SK-N-SH (cell line): ENCODE data around the gene TELO2. TPM values are rescaled to one million over a fixed set of nuclear protein-coding genes. Genes with fewer than 3 reads are reported as not detected.
"Not testable (repeated sequence)": the region's sequence is repeated elsewhere in the genome, so short reads cannot be mapped to it uniquely, and the experiment has no call there.

ENCODE experiments used
- CTCF ChIA-PET: fragments of 300-600, 350-600 bp; formaldehyde crosslinking; extraction: SDS; loops from one replicate; lab custom pipeline; 2021; lab: Yijun Ruan, JAX
- POLR2A ChIA-PET: fragments of 350-600 bp; sonication (Branson Sonifier 250); formaldehyde crosslinking; extraction: SDS; loops from one replicate; lab custom pipeline; 2020; ENCODE audit warnings: antibody characterized with exemption, inconsistent platforms; lab: Yijun Ruan, JAX
- DNase-seq: peaks from one replicate; pipeline ENCODE4 v3.0.0; 2012
- H2AFZ ChIP-seq: fragments of 200-600 bp; sonication (generic); 2 replicates; pipeline ENCODE4 v1.8.1; 2016; ENCODE audit warnings: antibody characterized with exemption, mild to moderate bottlenecking, low read depth
- H3F3A ChIP-seq: fragments of 200-600 bp; sonication (generic); replicated peaks from 2 replicates; pipeline ENCODE3; 2016; ENCODE audit warnings: antibody characterized with exemption, mild to moderate bottlenecking; ENCODE audit not compliant: insufficient read depth
- H3K27ac ChIP-seq, 2 experiments: fragments of 200-500 bp in 1 of 2; fragments of 200-600 bp in 1 of 2; sonication (Bioruptor generic) in 1 of 2; sonication (generic), shearing (Covaris generic) in 1 of 2; 2 replicates each; pipeline versions ENCODE4 v1.5.1 to v1.6.1; 2014 to 2016; ENCODE audit warnings: low read depth in 2 of 2, inconsistent platforms in 1 of 2, low read length in 1 of 2, mild to moderate bottlenecking in 1 of 2, mixed read lengths in 1 of 2
- H3K27me3 ChIP-seq: fragments of 200-600 bp; sonication (generic), shearing (Covaris generic); 2 replicates; pipeline ENCODE4 v1.6.1; 2016; ENCODE audit warnings: mixed run types; ENCODE audit not compliant: insufficient read depth
- H3K36me3 ChIP-seq, 2 experiments: fragments of 200-500 bp in 1 of 2; fragments of 200-600 bp in 1 of 2; sonication (Bioruptor generic) in 1 of 2; sonication (generic) in 1 of 2; replicated peaks in 1 of 2; 2 replicates each; pipeline versions ENCODE3 to v1.5.1; 2014 to 2016; ENCODE audit warnings: low read length in 1 of 2, mild to moderate bottlenecking in 1 of 2; ENCODE audit not compliant: insufficient read depth in 2 of 2, control insufficient read depth in 1 of 2
- H3K4me1 ChIP-seq, 2 experiments: fragments of 200-500 bp in 1 of 2; fragments of 200-600 bp in 1 of 2; sonication (Bioruptor generic) in 1 of 2; sonication (generic), shearing (Covaris generic) in 1 of 2; 2 replicates each; pipeline versions ENCODE4 v1.5.1 to v1.6.1; 2014 to 2016; ENCODE audit warnings: low read depth in 1 of 2, low read length in 1 of 2, mixed run types in 1 of 2; ENCODE audit not compliant: insufficient read depth in 2 of 2, control insufficient read depth in 1 of 2
- H3K4me2 ChIP-seq: fragments of 200-600 bp; sonication (generic), shearing (Covaris generic); 2 replicates; pipeline ENCODE4 v1.6.1; 2017; ENCODE audit warnings: mixed run types
- H3K4me3 ChIP-seq, 2 experiments: fragments of 200-500 bp in 1 of 2; fragments of 200-600 bp in 1 of 2; sonication (Bioruptor generic) in 1 of 2; sonication (generic), shearing (Covaris generic) in 1 of 2; 2 replicates each; pipeline versions ENCODE4 v1.5.1 to v1.8.1; 2014 to 2016; ENCODE audit warnings: low read depth in 2 of 2, inconsistent platforms in 1 of 2, low read length in 1 of 2, mild to moderate bottlenecking in 1 of 2, mixed read lengths in 1 of 2, moderate library complexity in 1 of 2
- H3K79me2 ChIP-seq: fragments of 200-600 bp; sonication (generic); 2 replicates; pipeline ENCODE4 v1.8.1; 2017; ENCODE audit warnings: mild to moderate bottlenecking; ENCODE audit not compliant: insufficient read depth
- H3K9ac ChIP-seq: fragments of 200-600 bp; sonication (generic); 2 replicates; pipeline ENCODE4 v1.6.1; 2017; ENCODE audit warnings: mixed run types
- H3K9me2 ChIP-seq: fragments of 200-600 bp; sonication (generic); 2 replicates; pipeline ENCODE4 v1.6.1; 2017; ENCODE audit warnings: mixed run types
- H3K9me3 ChIP-seq: fragments of 200-600 bp; sonication (generic); 2 replicates; pipeline ENCODE4 v1.6.1; 2017; ENCODE audit warnings: mixed run types, mild to moderate bottlenecking, moderate library complexity
- H4K20me1 ChIP-seq: fragments of 200-600 bp; sonication (generic); 2 replicates; pipeline ENCODE4 v1.6.1; 2017; ENCODE audit warnings: mild to moderate bottlenecking, mixed run types; ENCODE audit not compliant: insufficient read depth
- CHD2 ChIP-seq: fragments of 150-350 bp; IDR thresholded peaks from 2 replicates; pipeline ENCODE4 v1.6.1; 2018; ENCODE audit warnings: low read length; ENCODE audit not compliant: partially characterized antibody
- CTCF ChIP-seq: fragments of 200-600 bp; sonication (generic); IDR thresholded peaks from 2 replicates; pipeline ENCODE4 v1.6.1; 2017; ENCODE audit warnings: antibody characterized with exemption, mild to moderate bottlenecking, moderate library complexity
- FOSL2 ChIP-seq: IDR thresholded peaks from 2 replicates; pipeline ENCODE4 v1.4.0; 2012; ENCODE audit warnings: low read depth, mild to moderate bottlenecking, moderate library complexity, borderline replicate concordance
- FOXJ3 ChIP-seq: sonication (generic); formaldehyde crosslinking; IDR thresholded peaks from 2 replicates; pipeline ENCODE4 v1.5.1; 2020; ENCODE audit warnings: mild to moderate bottlenecking, missing genetic modification reagents
- FOXM1 ChIP-seq: IDR thresholded peaks from 2 replicates; pipeline ENCODE4 v1.4.0; 2012; ENCODE audit warnings: low read depth, mild to moderate bottlenecking
- PBX3 ChIP-seq: IDR thresholded peaks from 2 replicates; pipeline ENCODE4; 2012
- RCOR1 ChIP-seq: fragments of 150-350 bp; IDR thresholded peaks from 2 replicates; pipeline ENCODE4 v1.6.1; 2017; ENCODE audit warnings: antibody characterized with exemption, low read length
- RFX5 ChIP-seq: IDR thresholded peaks from 2 replicates; pipeline ENCODE4 v1.6.1; 2012; ENCODE audit warnings: mild to moderate bottlenecking, improper control_type of control experiment, low read length
- RXRA ChIP-seq: IDR thresholded peaks from 2 replicates; pipeline ENCODE4 v1.4.0; 2012; ENCODE audit warnings: low read depth, mild to moderate bottlenecking, borderline replicate concordance
- SMC3 ChIP-seq: IDR thresholded peaks from 2 replicates; pipeline ENCODE4 v1.6.1; 2012; ENCODE audit warnings: low read depth, low read length, improper control_type of control experiment
- USF2 ChIP-seq: fragments of 150-350 bp; IDR thresholded peaks from 2 replicates; pipeline ENCODE4 v1.6.1; 2017; ENCODE audit warnings: antibody characterized with exemption, low read length, low read depth, borderline replicate concordance
- YY1 ChIP-seq: IDR thresholded peaks from 2 replicates; pipeline ENCODE4 v1.4.0; 2012; ENCODE audit warnings: low read depth, mild to moderate bottlenecking
- WGBS: methylation state at CpG from one replicate; pipeline ENCODE4 v1.1.6; 2017; ENCODE audit warnings: low lambda C conversion rate; 5-methylcytosine and 5-hydroxymethylcytosine counted together
- polyA plus RNA-seq, 3 experiments: library from polyadenylated mRNA; depleted of rRNA; stranded (reverse); fragments of >200 nt; gene quantifications; 2 replicates each; pipeline ENCODE4 v1.2.3, GENCODE V29; 2012

The TELO2 gene
- polyA plus RNA-seq, 1 of the 3 experiments (the other 2 are of a cell fraction) = 24.2 TPM

- H3K4me2 ChIP-seq, H3K9me3 ChIP-seq, H3K4me3 ChIP-seq, H4K20me1 ChIP-seq, H3K27me3 ChIP-seq, CTCF ChIA-PET, H2AFZ ChIP-seq, H3K9ac ChIP-seq, H3K36me3 ChIP-seq, H3K27ac ChIP-seq, H3F3A ChIP-seq, POLR2A ChIA-PET, DNase-seq, H3K9me2 ChIP-seq: not testable (repeated sequence)
- Histone ChIP-seq H3K79me2 (peaks cover 14% of the 10 kb centered on the region), H3K4me1 (peaks cover 1 to 11% of the 10 kb centered on the region in 2 experiments; a peak in 2 of 4 replicates)
- WGBS = 74% methylated on average over 9 of the region's 9 CpGs
These were observed 14.2 kb upstream of the TELO2 start for GRCh38 chr16:1478937-1479336.

- H3K36me3 ChIP-seq = no peaks in the 10 kb centered on the region
- peaks cover 0 to 4% of the 10 kb centered on the region in 2 experiments; a peak in 1 of 4 replicates for H3K4me1 ChIP-seq
- H3K27me3 ChIP-seq = no peaks in the 10 kb centered on the region
- CTCF ChIA-PET = interaction anchor here (1.6 kb wide), 1 partner anchor 10 kb away, joined by 3 read pairs; the partner anchor contains the start of gene TELO2
- WGBS = 72% methylated on average over 22 of the region's 28 CpGs
- H3K79me2 ChIP-seq = no peaks in the 10 kb centered on the region
- no peak overlapping the region for H2AFZ ChIP-seq
- no peaks in the 10 kb centered on the region for H4K20me1 ChIP-seq
- no peaks in the 10 kb centered on the region for H3F3A ChIP-seq
- TF ChIP-seq USF2 = no peak
- TF ChIP-seq FOXM1 = no peak
- no peak for TF ChIP-seq RFX5
- TF ChIP-seq YY1 = no peak
- no peak for TF ChIP-seq CHD2
- no peak for TF ChIP-seq CTCF
- no peak for TF ChIP-seq FOSL2
- TF ChIP-seq RCOR1 = no peak
- TF ChIP-seq RXRA = no peak
- TF ChIP-seq SMC3 = no peak
- TF ChIP-seq PBX3 = no peak
- TF ChIP-seq FOXJ3 (CRISPR knock-in tag) = no peak
- TF ChIP-seq, all 33 proteins: peak for 0
- POLR2A ChIA-PET = no interaction called here
- H3K9ac ChIP-seq = no peak overlapping the region
- no peaks in the 10 kb centered on the region for H3K9me2 ChIP-seq
- H3K27ac ChIP-seq = no peak overlapping the region
- H3K4me3 ChIP-seq = no peak overlapping the region
- no peak for DNase-seq
- no peaks in the 10 kb centered on the region for H3K9me3 ChIP-seq
- no peak overlapping the region for H3K4me2 ChIP-seq
These were observed 11.0 kb upstream of the TELO2 start for GRCh38 chr16:1481906-1482835.
